ENCODE results near the gene USP19.

Gene USP19

GRCh38 chr3:49153349-49153912 is 32.8 kb upstream of the USP19 start:
- no peak for DNase-seq (ENCODE audit: low read depth)
- TF ChIP-seq CTCF (conservative IDR thresholded peaks at IDR 0.05; ENCODE audit: control insufficient read depth, insufficient read depth, low read depth, low read length) = no peak
- no peak overlapping the region for H3K4me3 ChIP-seq (ENCODE audit: control insufficient read depth, low read depth, low read length)

DNA sequence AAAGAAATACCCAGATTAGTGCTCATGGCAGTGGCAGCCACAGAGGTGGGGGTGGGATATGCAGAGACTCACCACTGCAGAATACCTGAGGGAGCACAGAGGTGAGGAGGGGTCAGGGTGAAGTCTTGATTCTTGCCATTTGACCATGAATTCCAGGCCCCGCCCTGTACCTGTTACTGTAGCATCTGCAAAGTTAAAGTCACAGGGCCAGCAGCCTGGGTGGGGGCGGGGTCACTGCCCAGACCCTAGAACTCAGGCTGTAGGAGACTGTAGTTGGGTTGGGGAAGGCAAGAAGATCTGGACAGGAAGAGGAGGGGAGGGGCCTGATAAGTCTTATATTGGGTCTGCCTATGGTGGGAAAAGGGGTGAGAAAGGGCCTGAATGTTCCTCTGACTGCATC is 31.0 kb upstream of the USP19 start:
- DNase-seq (ENCODE audit: low read depth) = no peak
- no peak overlapping the region for H3K4me3 ChIP-seq (ENCODE audit: control insufficient read depth, low read depth, low read length)
- no peak for TF ChIP-seq CTCF (conservative IDR thresholded peaks at IDR 0.05; ENCODE audit: control insufficient read depth, insufficient read depth, low read depth, low read length)

GRCh38 chr3:49148159-49148558 is 27.5 kb upstream of the USP19 start:
- no peak overlapping the region for H3K4me3 ChIP-seq (ENCODE audit: control insufficient read depth, low read depth, low read length)
- no peak for DNase-seq (ENCODE audit: low read depth)
- TF ChIP-seq CTCF (conservative IDR thresholded peaks at IDR 0.05; ENCODE audit: control insufficient read depth, insufficient read depth, low read depth, low read length) = no peak

- no peak for TF ChIP-seq CTCF (conservative IDR thresholded peaks at IDR 0.05; ENCODE audit: control insufficient read depth, insufficient read depth, low read depth, low read length)
These were observed 19.5 kb upstream of the USP19 start for GRCh38 chr3:49140080-49140479.

GRCh38 chr3:49135499-49135898 is 14.9 kb upstream of the USP19 start:
- no peak for DNase-seq (ENCODE audit: low read depth)
- TF ChIP-seq CTCF (conservative IDR thresholded peaks at IDR 0.05; ENCODE audit: control insufficient read depth, insufficient read depth, low read depth, low read length) = no peak
- H3K4me3 ChIP-seq (ENCODE audit: control insufficient read depth, low read depth, low read length) = no peak overlapping the region

More at GRCh38 chr3:49140080-49140479, 19.5 kb upstream of the USP19 start:
- H3K4me3 ChIP-seq (ENCODE audit: control insufficient read depth, low read depth, low read length) = no peak overlapping the region
- DNase-seq (ENCODE audit: low read depth) = no peak

DNA sequence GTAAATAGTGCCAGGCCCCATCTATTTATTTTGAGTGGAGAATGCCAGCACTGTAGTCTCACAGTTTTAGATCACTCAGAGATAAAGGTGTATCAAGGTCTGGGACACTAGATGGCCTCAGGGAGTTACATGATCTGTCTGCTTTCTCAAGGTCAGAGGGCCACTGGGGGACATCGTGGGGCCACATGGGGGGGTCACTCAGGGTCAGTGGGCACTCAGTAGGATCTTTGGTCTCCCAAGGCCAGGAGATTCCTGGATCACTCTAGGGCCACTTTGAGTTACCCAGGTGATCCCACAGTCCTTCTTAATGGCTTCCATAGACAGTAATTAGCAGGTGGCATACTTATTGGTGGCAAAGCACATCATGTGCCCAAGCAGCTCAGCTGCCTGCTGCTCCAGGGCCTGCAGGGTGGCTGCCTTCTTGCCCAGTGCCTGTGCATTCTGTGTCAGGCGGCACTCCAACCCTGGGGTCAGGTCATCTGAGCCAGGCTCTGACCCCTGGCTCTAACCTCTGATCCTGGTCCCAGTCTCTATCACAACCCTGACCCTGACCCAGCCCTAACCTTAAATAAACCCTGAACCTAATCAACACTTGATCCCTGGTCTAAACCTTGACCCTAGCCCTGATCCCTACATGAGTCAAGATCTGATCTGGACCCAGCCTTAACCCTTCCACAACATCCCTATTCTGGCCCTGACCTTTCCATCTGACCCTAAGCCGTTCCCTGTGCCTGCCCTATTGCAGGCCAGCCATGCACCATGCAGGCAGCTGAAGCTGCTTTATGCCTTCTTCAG is 14.0 kb upstream of the USP19 start:
- no peak for DNase-seq (ENCODE audit: low read depth)
- TF ChIP-seq CTCF (conservative IDR thresholded peaks at IDR 0.05; ENCODE audit: control insufficient read depth, insufficient read depth, low read depth, low read length) = no peak
- H3K4me3 ChIP-seq (ENCODE audit: control insufficient read depth, low read depth, low read length) = no peak overlapping the region

Measured in fibroblast of mammary gland (primary cell).